BJ (cell line): Measurements from ENCODE around the gene INHBE. TPM values are rescaled to one million over a fixed set of nuclear protein-coding genes. Genes with fewer than 3 reads are reported as not detected.
A peak's percentile ranks its signal among the peaks of the same experiment; 100 is the strongest.

Source experiments
- CTCF ChIA-PET: fragments of 350-600 bp; formaldehyde crosslinking; extraction: SDS; loops from one replicate; lab custom pipeline; 2021; ENCODE audit warnings: antibody characterized with exemption, inconsistent platforms; lab: Yijun Ruan, JAX
- POLR2A ChIA-PET: fragments of 300-600 bp; sonication (Branson Sonifier 250); formaldehyde crosslinking; extraction: SDS; loops from one replicate; lab custom pipeline; 2021; ENCODE audit warnings: antibody characterized with exemption; lab: Charles Lee
- DNase-seq: peaks from one replicate; pipeline ENCODE4 v3.0.0-alpha.2; 2011; ENCODE audit warnings: low read depth
- H3K27me3 ChIP-seq: 2 replicates; pipeline ENCODE4 v1.6.0; 2011; ENCODE audit warnings: low read length; ENCODE audit not compliant: control insufficient read depth, insufficient read depth
- H3K36me3 ChIP-seq: 2 replicates; pipeline ENCODE4 v1.5.1; 2011; ENCODE audit warnings: low read length; ENCODE audit not compliant: control insufficient read depth, insufficient read depth
- H3K4me3 ChIP-seq: 2 replicates; pipeline ENCODE4 v1.5.1; 2011; ENCODE audit warnings: low read depth, mild to moderate bottlenecking, control low read depth, low read length
- polyA plus RNA-seq: library from polyadenylated mRNA; depleted of rRNA; stranded (reverse); fragments of >200 nt; gene quantifications from 2 replicates; pipeline ENCODE4 v1.2.3, GENCODE V29; 2011
- TF ChIP-seq, protein P1 (sequence below): IDR thresholded peaks from 2 replicates; pipeline ENCODE4 v1.5.1; 2011; ENCODE audit warnings: low read depth, mild to moderate bottlenecking, control low read depth, inconsistent platforms, low read length, moderate library complexity; ENCODE audit not compliant: insufficient read depth

The INHBE gene
- polyA plus RNA-seq, 1 experiment, result 23.9 TPM

DNA sequence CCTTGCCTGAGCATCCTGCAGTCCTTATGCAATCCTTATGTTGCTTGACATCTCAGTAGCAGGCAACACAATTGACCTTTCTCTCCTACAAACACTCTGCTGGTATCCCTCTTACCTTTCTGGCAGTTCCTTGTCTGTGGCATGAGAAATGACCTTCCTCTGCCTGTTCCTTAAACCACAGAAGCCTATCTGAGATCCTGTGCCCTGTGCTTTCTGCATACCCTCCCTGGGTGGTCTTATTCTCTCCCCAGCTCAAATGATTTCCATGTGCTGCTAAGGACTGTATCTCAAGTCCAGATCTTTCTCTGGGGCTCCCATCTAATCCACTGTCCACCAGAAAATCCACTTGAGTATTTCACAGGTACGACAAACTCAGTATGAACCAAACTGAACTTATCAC is 26.6 kb downstream of the INHBE start:
- DNase-seq, result no peak
- no peaks in the 10 kb centered on the region for H3K36me3 ChIP-seq
- peaks cover 3% of the 10 kb centered on the region for H3K27me3 ChIP-seq
- H3K4me3 ChIP-seq, result no peak overlapping the region
- TF ChIP-seq, protein P1, sequence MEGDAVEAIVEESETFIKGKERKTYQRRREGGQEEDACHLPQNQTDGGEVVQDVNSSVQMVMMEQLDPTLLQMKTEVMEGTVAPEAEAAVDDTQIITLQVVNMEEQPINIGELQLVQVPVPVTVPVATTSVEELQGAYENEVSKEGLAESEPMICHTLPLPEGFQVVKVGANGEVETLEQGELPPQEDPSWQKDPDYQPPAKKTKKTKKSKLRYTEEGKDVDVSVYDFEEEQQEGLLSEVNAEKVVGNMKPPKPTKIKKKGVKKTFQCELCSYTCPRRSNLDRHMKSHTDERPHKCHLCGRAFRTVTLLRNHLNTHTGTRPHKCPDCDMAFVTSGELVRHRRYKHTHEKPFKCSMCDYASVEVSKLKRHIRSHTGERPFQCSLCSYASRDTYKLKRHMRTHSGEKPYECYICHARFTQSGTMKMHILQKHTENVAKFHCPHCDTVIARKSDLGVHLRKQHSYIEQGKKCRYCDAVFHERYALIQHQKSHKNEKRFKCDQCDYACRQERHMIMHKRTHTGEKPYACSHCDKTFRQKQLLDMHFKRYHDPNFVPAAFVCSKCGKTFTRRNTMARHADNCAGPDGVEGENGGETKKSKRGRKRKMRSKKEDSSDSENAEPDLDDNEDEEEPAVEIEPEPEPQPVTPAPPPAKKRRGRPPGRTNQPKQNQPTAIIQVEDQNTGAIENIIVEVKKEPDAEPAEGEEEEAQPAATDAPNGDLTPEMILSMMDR, result no peak
- ChIA-PET POLR2A (interaction anchor here (0.6 kb wide), 1 partner anchor 813 kb away, joined by 4 read pairs; no protein-coding TSS in a partner anchor), CTCF (interaction anchor here (1.9 to 3.1 kb wide), 2 partner anchors 18 to 23 kb away, joined by 5 to 21 read pairs; partner anchors contain the start of gene GLI1)

DNA sequence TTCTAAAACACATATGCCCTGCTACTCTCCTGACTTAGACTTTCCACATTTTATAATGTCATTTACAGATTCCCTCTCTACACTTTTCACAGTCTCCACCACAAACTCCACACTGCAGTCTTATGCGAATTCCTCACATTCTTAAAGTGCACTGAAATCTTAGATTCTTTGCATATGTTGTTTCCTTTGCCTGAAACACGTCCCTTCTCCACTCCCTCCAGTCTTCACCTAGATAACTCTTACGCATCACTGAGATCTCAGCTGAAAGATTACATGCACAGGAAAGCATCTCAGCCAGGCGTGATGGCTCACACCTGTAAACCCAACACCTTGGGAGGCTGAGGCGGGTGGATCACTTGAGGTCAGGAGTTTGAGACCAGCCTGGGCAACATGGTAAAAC is 28.4 kb downstream of the INHBE start:
- ChIA-PET CTCF (interaction anchor here (1.0 to 1.9 kb wide), 2 partner anchors 23 to 30 kb away, joined by 3 to 6 read pairs; no protein-coding TSS in a partner anchor), POLR2A (interaction anchor here (0.6 kb wide), 1 partner anchor 8 kb away, joined by 4 read pairs; no protein-coding TSS in a partner anchor)
- Histone ChIP-seq H3K4me3 (no peak overlapping the region), H3K36me3 (no peaks in the 10 kb centered on the region), H3K27me3 (no peaks in the 10 kb centered on the region)
- DNase-seq, result peak; percentile 45
- TF ChIP-seq, protein P1, result no peak

- TF ChIP-seq, protein P1, result no peak
- H3K36me3 ChIP-seq, result peaks cover 5% of the 10 kb centered on the region
- H3K27me3 ChIP-seq, result no peaks in the 10 kb centered on the region
- POLR2A ChIA-PET, result no interaction called here
- CTCF ChIA-PET, result interaction anchor here (0.6 to 2.1 kb wide), 5 partner anchors 22 to 1296 kb away, joined by 3 to 12 read pairs (median 4); partner anchors contain the start of genes INHBE and SMARCC2
- no peak overlapping the region for H3K4me3 ChIP-seq
- DNase-seq, result no peak
Observed at GRCh38 chr12:57485695-57486094, 30.6 kb downstream of the INHBE start.

DNA sequence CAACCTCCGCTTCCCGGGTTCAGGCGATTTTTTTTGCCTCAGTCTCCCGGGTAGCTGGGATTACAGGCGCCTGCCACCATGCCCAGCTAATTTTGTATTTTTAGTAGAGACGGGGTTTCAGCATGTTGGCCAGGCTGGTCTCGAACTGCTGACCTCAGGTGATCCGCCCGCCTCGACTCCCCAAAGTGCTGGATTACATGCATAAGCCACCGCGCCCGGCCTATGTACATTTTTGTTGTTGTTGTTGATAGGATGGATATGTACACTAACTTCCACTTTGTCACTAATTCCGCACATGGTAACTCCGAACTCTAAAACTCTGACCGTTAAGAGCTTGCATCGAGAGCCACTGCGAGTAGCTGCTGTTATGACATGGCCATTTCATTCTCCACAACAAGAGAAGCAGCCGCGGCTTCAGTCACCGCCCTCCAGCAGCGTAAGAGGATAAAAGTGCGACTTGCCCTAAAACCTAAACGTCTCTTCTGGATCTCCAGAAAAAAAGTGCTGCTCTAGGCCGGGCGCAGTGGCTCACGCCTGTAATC is 32.0 kb downstream of the INHBE start:
- TF ChIP-seq, protein P1, result no peak
- no peaks in the 10 kb centered on the region for H3K27me3 ChIP-seq
- peak overlapping the region; percentile 30; the same call in 1 of the 2 replicates for H3K4me3 ChIP-seq
- H3K36me3 ChIP-seq, result peaks cover 7% of the 10 kb centered on the region
- CTCF ChIA-PET, result interaction anchor here (1.1 kb wide), 1 partner anchor 28 kb away, joined by 4 read pairs; the partner anchor contains the start of gene GLI1
- POLR2A ChIA-PET, result no interaction called here
- no peak for DNase-seq

DNA sequence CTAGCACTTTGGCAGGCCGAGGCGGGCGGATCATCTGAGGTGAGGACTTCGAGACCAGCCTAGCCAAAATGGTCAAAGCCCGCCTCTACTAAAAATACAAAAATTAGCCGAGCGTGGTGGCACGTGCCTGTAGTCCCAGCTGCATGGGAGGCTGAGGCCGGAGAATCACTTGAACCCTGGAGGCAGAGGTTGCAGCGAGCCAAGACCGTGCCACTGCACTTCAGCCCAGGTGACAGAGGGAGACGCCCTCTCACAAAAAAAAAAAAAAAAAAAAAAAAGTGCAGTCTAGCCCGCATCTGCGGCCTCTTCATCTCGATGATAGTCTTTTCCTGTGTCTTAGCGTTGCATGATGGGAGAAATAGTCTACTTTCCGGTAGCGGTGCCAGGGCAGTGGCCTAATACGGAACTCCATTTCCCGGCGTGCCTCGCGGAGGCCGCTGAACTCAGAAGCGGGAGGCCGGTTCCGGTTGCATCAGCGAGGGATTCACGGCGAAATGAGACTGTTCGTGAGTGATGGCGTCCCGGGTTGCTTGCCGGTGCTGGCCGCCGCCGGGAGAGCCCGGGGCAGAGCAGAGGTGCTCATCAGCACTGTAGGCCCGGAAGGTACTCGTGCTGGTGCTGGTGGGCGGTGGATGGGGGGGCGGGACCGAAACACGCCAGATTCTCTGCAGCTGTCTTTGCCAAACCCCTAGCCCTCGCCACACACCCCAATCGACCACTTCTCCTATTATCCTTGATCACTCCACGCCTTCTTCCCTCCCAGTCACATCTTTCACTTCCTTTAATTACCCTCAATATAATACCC is 32.7 kb downstream of the INHBE start, which contains the start of gene MARS1:
MARS1 (plus strand) TSS at position 472 of the 805 bp plus-strand sequence; CDS start at position 495, 23 bp downstream.
- TF ChIP-seq, protein P1, result no peak
- H3K36me3 ChIP-seq, result peaks cover 10% of the 10 kb centered on the region
- ChIA-PET POLR2A (no interaction called here), CTCF (interaction anchor here (1.1 to 1.2 kb wide), 2 partner anchors 25 to 29 kb away, joined by 3 to 4 read pairs; partner anchors contain the start of gene GLI1)
- peak within 1 kb of the TSS; percentile 96 for H3K4me3 ChIP-seq
- peak; percentile 92 for DNase-seq
- no peaks in the 10 kb centered on the region for H3K27me3 ChIP-seq
